Spleen (tissue), 7 donors: ENCODE data around the gene FAT1.

Source experiments
- CTCF ChIP-seq, 11 experiments: fragments of 200-600 bp in 7 of 11; fragments of 450-650 bp in 4 of 11; sonication (generic) in 4 of 11; IDR thresholded peaks in 8 of 11; conservative IDR thresholded peaks in 3 of 11; 1 replicate in 7 of 11; 2 replicates in 4 of 11; pipeline versions ENCODE4 v1.4.0 to v1.8.0; 2016 to 2021; ENCODE audit warnings: antibody characterized with exemption in 11 of 11, inconsistent platforms in 4 of 11, mild to moderate bottlenecking in 1 of 11
- POLR2A ChIP-seq, 3 donors: fragments of 450-650 bp; IDR thresholded peaks; one replicate each; pipeline ENCODE4 v1.5.1; 2017; ENCODE audit warnings: antibody characterized with exemption in 3 of 3, mild to moderate bottlenecking in 1 of 3
- POLR2AphosphoS5 ChIP-seq, 3 donors: sonication (generic); formaldehyde crosslinking; IDR thresholded peaks; one replicate each; pipeline ENCODE4 v1.5.1; 2017; ENCODE audit warnings: antibody characterized with exemption in 3 of 3
- donor health status: DM: no; HTN: no; CAD: no; lungs with moderate emphysema.
- donor health status: DM: no; HTN: no; CAD: no.
- donor health status: DM: no; HTN: no; CAD: no.

DNA sequence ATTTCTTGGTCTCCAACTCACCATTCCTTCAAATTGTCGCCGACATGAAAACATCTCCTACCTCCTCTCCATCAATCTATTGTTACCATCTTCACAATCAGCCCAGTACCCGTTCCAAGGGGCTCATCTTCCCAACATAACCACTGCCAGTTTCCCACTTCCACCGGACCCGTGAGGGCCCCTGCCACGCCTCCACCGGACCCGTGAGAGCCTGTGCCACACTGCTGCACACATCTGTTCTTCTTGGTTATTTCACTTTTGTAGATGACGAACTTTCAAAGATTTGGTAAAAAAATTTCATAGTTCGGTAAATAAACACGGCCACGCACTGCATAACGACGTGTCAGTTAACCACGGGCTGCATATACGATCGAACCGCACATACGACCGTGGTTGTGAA lies 65.0 kb downstream of the FAT1 start:
- TF ChIP-seq CTCF (IDR thresholded peaks at IDR 0.05 in 8 of 11, conservative IDR thresholded peaks at IDR 0.05 in 3 of 11) (no peak), POLR2A (IDR thresholded peaks at IDR 0.05) (no peak), POLR2AphosphoS5 (IDR thresholded peaks at IDR 0.05) (no peak)
